Left lung (tissue), 10 donors: ENCODE data around the gene CDCA4. TPM values are rescaled to one million over a fixed set of nuclear protein-coding genes. Genes with fewer than 3 reads are reported as not detected.
"Not testable (repeated sequence)": the region's sequence is repeated elsewhere in the genome, so short reads cannot be mapped to it uniquely, and the experiment has no call there.

Source experiments
- ATAC-seq: fragments of 200-7000 bp; cut with Tn5 transposase; one replicate; pipeline ENCODE4 v1.9.1; 2020; ENCODE audit warnings: moderate library complexity
- DNase-seq, 4 donors: peaks; one replicate each; pipeline ENCODE4 v3.0.0-alpha.2; 2013 to 2020
- H3K27ac ChIP-seq, 2 donors: fragments of 200-600 bp; sonication (generic) in 1 of 2; one replicate each; pipeline versions ENCODE4 v1.5.0 to v1.8.0; 2020 to 2021
- H3K27me3 ChIP-seq, 2 donors: fragments of 200-600 bp; sonication (generic) in 1 of 2; one replicate each; pipeline versions ENCODE4 v1.5.0 to v1.8.0; 2020 to 2021
- H3K36me3 ChIP-seq, 2 donors: fragments of 200-600 bp; sonication (generic) in 1 of 2; one replicate each; pipeline versions ENCODE4 v1.5.0 to v1.8.0; 2020 to 2021
- H3K4me1 ChIP-seq, 2 donors: fragments of 200-600 bp; one replicate each; pipeline ENCODE4 v1.8.0; 2021
- H3K4me3 ChIP-seq, 2 donors: fragments of 200-600 bp; sonication (generic) in 1 of 2; one replicate each; pipeline versions ENCODE4 v1.5.0 to v1.8.0; 2020 to 2021; ENCODE audit warnings: mild to moderate bottlenecking in 1 of 2
- H3K9me3 ChIP-seq, 2 donors: fragments of 200-600 bp; sonication (generic) in 1 of 2; one replicate each; pipeline versions ENCODE4 v1.5.0 to v1.8.0; 2020 to 2021
- intact Hi-C, 2 donors: fragments of 100-400 bp; cut with DNase I; formaldehyde crosslinking; loops; one replicate each; pipeline versions ENCODE4 v1.11.2 to v1.14.2; 2022
- polyA plus RNA-seq, 6 donors: library from polyadenylated mRNA; unstranded; fragments of 120-200 nt; gene quantifications; one replicate each; pipeline ENCODE4 v1.2.1, GENCODE V29; 2013; ENCODE audit not compliant: insufficient read length in 6 of 6
- total RNA-seq, 2 donors: library from RNA; stranded (reverse); fragmentation: NEBNext Ultra II Directional; extraction: Animal tissue kit (Norgen Biotek cat#: 25700); gene quantifications; one replicate each; pipeline ENCODE4 v1.2.1, GENCODE V29; 2021
- TF ChIP-seq, protein P1 (sequence below), 2 donors: fragments of 200-600 bp; sonication (generic) in 1 of 2; IDR thresholded peaks; one replicate each; pipeline versions ENCODE4 v1.5.0 to v1.8.0; 2021; ENCODE audit warnings: antibody characterized with exemption in 2 of 2
- donor health status: DM: no; HTN: yes; CAD: no.
- donor health status: DM: no; HTN: no; CAD: no.

The CDCA4 gene
- total and polyA plus RNA-seq, 8 donors: 9.4 to 30.6 (median 20.5) TPM

DNA sequence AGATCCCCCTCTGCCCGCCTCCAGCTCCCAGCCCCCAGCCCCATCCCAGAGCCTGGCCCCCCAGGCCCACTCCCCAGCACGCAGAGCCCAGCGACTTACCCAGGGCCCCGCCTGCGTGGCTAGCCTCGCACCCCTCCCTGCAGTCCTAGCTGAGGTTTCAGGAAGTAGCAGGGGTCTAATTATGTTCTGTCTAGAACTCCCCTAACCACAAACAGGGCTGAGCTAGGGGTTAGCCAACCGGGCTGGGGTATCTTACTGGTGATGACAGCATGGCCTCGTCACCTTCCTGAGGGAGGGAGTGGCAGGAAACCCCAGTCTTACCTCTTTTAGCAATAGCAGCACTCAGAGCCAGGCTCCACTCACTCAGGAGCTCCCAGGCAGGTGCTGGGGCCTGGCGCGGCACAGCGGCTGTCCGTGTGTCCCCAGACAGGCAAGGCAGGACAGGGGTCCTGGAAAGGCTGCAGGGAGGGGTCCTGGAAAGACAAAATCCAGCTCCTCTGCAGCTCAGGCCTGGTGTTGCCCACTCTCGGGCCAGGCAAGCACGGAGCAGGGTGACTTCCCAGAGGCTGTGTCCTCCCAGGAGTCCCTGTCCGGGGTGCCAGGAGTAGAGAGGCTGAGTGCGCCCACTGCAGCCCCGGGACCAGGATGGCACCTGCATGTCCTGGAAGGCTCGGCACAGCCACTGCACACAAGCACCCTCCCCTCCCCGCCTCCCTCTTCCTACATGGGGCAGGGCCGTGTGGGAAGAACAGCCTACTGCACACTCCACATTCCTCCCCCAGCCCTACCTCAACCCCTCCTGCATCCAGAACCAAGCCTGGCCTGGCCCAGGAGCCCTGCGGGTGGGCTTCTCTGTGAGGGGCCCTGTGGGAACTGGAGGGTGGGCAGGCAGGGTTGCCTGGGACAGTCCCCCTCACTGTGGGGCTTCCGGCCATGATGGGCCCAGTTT lies 44.7 kb upstream of the CDCA4 start, which contains the start of gene GPR132:
GPR132 (minus strand) TSS at position 151 of the 949 bp plus-strand sequence. CDS start 10,010 bp downstream, outside the sequence.
- ATAC-seq: peak; percentile 55

DNA sequence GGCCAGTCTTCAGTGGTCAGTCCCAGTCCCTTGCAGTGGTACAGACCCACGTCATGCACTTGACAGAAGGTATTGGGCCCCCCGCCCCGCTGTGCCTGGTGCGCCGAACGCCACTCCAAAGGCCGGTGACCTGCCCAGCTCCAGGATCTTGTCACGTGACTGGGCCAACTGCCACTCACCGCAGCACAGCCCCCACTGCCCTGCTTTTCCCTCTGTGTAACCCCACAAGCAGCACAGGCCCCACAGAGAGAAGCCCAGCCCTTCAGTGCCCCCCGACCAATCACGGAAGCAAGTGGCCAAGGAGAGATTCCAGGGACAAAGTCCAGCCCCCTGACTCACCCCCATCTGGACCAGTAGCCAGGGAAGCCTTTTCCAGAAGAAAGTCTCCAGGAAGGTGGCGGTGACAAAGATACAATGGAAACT lies 43.8 kb upstream of the CDCA4 start:
- Histone ChIP-seq H3K4me3 (peak overlapping the region in 1 of 2 donors; percentile 53), H3K27me3 (peaks cover 0 to 3% of the 10 kb centered on the region in 2 donors), H3K27ac (peak overlapping the region; percentile 56 to 95), H3K9me3 (no peaks in the 10 kb centered on the region), H3K4me1 (peaks cover 9 to 92% of the 10 kb centered on the region in 2 donors), H3K36me3 (no peaks in the 10 kb centered on the region)
- intact Hi-C loops: no loop called here
- TF ChIP-seq, protein P1, sequence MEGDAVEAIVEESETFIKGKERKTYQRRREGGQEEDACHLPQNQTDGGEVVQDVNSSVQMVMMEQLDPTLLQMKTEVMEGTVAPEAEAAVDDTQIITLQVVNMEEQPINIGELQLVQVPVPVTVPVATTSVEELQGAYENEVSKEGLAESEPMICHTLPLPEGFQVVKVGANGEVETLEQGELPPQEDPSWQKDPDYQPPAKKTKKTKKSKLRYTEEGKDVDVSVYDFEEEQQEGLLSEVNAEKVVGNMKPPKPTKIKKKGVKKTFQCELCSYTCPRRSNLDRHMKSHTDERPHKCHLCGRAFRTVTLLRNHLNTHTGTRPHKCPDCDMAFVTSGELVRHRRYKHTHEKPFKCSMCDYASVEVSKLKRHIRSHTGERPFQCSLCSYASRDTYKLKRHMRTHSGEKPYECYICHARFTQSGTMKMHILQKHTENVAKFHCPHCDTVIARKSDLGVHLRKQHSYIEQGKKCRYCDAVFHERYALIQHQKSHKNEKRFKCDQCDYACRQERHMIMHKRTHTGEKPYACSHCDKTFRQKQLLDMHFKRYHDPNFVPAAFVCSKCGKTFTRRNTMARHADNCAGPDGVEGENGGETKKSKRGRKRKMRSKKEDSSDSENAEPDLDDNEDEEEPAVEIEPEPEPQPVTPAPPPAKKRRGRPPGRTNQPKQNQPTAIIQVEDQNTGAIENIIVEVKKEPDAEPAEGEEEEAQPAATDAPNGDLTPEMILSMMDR (IDR thresholded peaks at IDR 0.05): no peak
- peak; percentile 19 for ATAC-seq
- peak in 2 of 4 donors; percentile 66 to 90 for DNase-seq

More for the DNA sequence above, 44.7 kb upstream of the CDCA4 start, which contains the start of gene GPR132:
- Histone ChIP-seq H3K36me3 (no peaks in the 10 kb centered on the region), H3K9me3 (no peaks in the 10 kb centered on the region), H3K4me3 (peak within 1 kb of the TSS in 1 of 2 donors; percentile 53), H3K27ac (peak within 1 kb of the TSS; percentile 56 to 95), H3K27me3 (peaks cover 0 to 3% of the 10 kb centered on the region in 2 donors), H3K4me1 (peaks cover 7 to 92% of the 10 kb centered on the region in 2 donors)
- peak in 3 of 4 donors; percentile 33 to 90 (median 70) for DNase-seq
- intact Hi-C loops: no loop called here
- TF ChIP-seq, protein P1 (IDR thresholded peaks at IDR 0.05): no peak

DNA sequence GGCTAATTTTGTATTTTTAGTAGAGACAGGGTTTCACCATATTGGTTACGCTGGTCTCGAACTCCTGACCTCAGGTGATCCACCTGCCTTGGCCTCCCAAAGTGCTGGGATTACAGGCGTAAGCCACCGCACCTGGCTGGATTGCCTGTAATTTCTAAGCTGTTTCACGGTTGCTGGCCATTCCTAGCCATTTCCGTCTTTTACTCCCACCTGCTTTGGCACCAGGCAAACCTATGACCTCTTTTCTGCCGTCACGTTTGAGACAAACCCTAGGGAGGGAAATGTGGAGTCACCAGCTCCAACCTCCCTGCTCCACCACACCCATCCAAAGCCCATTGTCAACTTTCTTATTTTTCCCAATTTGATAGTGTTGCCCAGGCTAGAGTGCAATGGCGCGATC lies 43.1 kb upstream of the CDCA4 start:
- H3K4me3 ChIP-seq: peak overlapping the region in 1 of 2 donors; percentile 53
- no peaks in the 10 kb centered on the region for H3K36me3 ChIP-seq
- TF ChIP-seq, protein P1 (IDR thresholded peaks at IDR 0.05): no peak
- no peaks in the 10 kb centered on the region for H3K9me3 ChIP-seq
- ATAC-seq (no peak), DNase-seq (peak in 1 of 4 donors; percentile 7)
- H3K27me3 ChIP-seq: peaks cover 0 to 3% of the 10 kb centered on the region in 2 donors
- intact Hi-C loops: no loop called here
- peak overlapping the region in 1 of 2 donors; percentile 95 for H3K27ac ChIP-seq
- H3K4me1 ChIP-seq: peaks cover 17 to 92% of the 10 kb centered on the region in 2 donors

DNA sequence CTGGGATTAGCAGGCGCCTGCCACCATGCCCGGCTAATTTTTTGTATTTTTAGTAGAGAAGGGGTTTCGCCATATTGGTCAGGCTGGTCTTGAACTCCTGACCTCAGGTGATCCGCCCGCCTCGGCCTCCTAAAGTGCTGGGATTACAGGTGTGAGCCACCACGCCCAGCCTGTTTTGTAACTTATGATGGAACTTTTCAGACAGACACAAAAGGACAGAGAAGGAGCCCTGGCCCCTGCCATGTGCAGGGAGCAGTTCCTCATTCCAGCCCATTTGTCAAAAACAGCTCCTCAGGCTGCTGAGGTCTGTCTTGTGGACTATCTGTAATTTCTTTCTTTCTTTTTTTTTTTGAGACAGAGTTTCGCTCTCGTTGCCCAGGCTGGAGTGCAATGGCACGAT lies 42.6 kb upstream of the CDCA4 start:
- H3K27me3 ChIP-seq, ATAC-seq, H3K9me3 ChIP-seq, H3K36me3 ChIP-seq, intact Hi-C loops: not testable (repeated sequence)
- DNase-seq: peak in 1 of 4 donors; percentile 59
- H3K27ac ChIP-seq: peak overlapping the region in 1 of 2 donors; percentile 95
- H3K4me3 ChIP-seq: peak overlapping the region in 1 of 2 donors; percentile 53
- peaks cover 17 to 92% of the 10 kb centered on the region in 2 donors for H3K4me1 ChIP-seq

DNA sequence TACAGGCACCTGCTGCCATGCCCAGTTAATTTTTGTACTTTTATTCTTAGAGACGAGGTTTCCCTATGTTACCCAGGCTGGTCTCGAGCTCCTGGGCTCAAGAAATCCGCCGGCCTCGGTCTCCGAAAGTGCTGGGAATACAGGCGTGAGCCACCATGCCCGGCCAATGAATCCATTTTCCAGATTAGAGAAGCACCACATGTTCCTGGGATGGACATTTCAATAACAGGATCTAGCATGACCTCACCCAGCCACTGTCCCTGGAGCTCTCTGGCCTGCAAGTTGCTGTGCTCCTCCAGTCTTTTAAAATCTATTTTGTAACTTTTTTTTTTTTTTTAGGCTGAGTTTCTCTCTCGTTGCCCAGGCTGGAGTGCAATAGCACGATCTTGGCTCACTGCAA lies 42.2 kb upstream of the CDCA4 start:
- DNase-seq: peak in 1 of 4 donors; percentile 39
- peaks cover 0 to 3% of the 10 kb centered on the region in 2 donors for H3K27me3 ChIP-seq
- H3K4me1 ChIP-seq: peaks cover 17 to 94% of the 10 kb centered on the region in 2 donors
- no peaks in the 10 kb centered on the region for H3K9me3 ChIP-seq
- peak overlapping the region in 1 of 2 donors; percentile 95 for H3K27ac ChIP-seq
- H3K4me3 ChIP-seq: peak overlapping the region in 1 of 2 donors; percentile 53
- intact Hi-C loops: no loop called here
- ATAC-seq: no peak
- H3K36me3 ChIP-seq: no peaks in the 10 kb centered on the region
- TF ChIP-seq, protein P1 (IDR thresholded peaks at IDR 0.05): no peak
